GM06990 (cell line): ENCODE measurements around the gene TSACC.

ENCODE experiments used
- DNase-seq: peaks from one replicate; pipeline ENCODE4 v3.0.0-alpha.2; 2011; ENCODE audit not compliant: insufficient read length; ENCODE audit errors: extremely low read depth
- H3K27me3 ChIP-seq: replicated peaks from 2 replicates; pipeline ENCODE4 v1.6.0; 2011; ENCODE audit warnings: low read length; ENCODE audit not compliant: control insufficient read depth, insufficient read depth
- H3K36me3 ChIP-seq: 2 replicates; pipeline ENCODE4 v1.5.1; 2011; ENCODE audit warnings: low read length; ENCODE audit not compliant: control insufficient read depth, insufficient read depth
- H3K4me3 ChIP-seq: replicated peaks from 2 replicates; pipeline ENCODE4 v1.5.1; 2011; ENCODE audit warnings: low read depth, mild to moderate bottlenecking, control low read depth, low read length
- TF ChIP-seq, protein P1 (sequence below): IDR thresholded peaks from 2 replicates; pipeline ENCODE4 v1.5.1; 2011; ENCODE audit warnings: low read length, control low read depth, mild to moderate bottlenecking, inconsistent platforms; ENCODE audit not compliant: insufficient read depth, poor library complexity, severe bottlenecking

Gene TSACC

DNA sequence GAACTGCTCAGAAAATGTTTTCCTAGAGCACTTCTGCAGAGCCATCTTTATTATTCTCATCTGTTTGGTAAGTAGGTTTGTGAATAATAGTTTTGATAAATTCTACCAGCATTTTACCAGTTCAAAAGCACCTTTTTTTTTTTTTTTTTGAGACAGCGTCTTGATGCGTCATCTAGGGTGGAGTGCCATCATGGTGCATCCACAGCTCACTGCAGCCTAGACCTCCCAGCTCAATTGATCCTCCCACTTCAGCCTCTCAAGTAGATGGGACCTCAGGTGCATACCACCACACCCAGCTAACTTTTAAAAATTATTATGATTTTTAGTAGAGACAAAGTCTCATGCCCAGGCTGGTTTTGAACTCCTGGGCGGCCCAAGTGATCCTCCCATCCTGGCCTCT, 20.9 kb downstream of the TSACC start:
- TF ChIP-seq, protein P1, sequence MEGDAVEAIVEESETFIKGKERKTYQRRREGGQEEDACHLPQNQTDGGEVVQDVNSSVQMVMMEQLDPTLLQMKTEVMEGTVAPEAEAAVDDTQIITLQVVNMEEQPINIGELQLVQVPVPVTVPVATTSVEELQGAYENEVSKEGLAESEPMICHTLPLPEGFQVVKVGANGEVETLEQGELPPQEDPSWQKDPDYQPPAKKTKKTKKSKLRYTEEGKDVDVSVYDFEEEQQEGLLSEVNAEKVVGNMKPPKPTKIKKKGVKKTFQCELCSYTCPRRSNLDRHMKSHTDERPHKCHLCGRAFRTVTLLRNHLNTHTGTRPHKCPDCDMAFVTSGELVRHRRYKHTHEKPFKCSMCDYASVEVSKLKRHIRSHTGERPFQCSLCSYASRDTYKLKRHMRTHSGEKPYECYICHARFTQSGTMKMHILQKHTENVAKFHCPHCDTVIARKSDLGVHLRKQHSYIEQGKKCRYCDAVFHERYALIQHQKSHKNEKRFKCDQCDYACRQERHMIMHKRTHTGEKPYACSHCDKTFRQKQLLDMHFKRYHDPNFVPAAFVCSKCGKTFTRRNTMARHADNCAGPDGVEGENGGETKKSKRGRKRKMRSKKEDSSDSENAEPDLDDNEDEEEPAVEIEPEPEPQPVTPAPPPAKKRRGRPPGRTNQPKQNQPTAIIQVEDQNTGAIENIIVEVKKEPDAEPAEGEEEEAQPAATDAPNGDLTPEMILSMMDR = no peak
- no peak for DNase-seq
- no peak overlapping the region for H3K4me3 ChIP-seq
- no peaks in the 10 kb centered on the region for H3K36me3 ChIP-seq
- H3K27me3 ChIP-seq = no peaks in the 10 kb centered on the region; the same call in none of the 2 replicates

DNA sequence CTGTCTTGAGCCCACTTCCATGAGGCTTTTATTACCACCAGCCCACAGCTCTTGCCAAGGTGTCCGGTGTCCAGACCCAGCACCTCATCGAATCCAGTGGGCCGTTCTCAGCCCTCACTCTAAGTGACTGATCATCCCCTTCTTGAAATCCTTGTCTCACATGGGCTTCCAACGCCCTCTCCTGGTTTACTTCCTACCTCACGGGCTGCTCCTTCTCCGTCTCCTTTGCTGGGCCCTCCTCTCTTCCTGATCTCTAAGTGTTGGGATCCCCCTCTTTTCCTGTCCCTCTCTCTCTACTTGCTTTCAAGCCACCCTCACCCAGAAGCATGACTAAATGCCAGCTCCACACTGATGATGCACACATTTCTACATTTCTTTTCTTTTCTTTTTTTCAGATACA, 21.6 kb downstream of the TSACC start:
- DNase-seq = no peak
- Histone ChIP-seq H3K27me3 (no peaks in the 10 kb centered on the region; the same call in none of the 2 replicates), H3K4me3 (no peak overlapping the region), H3K36me3 (no peaks in the 10 kb centered on the region)
- TF ChIP-seq, protein P1 = peak; percentile 18

DNA sequence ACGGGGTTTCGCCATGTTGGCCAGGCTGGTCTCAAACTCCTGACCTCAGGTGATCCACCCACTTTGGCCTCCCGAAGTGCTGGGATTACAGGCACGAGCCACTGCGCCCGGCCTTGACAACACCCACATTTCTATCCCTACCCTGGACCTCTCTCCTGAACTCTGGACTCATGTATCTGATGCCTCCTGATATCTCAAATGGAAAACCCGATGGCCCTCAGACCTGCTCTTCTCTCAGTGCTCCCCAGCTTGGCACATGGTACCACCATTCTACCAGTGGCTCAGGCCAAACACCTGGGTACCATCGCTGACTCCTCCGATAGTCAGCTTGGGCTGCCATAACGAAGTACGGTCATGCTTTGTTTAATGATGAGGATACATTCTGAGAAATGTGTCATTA, 22.2 kb downstream of the TSACC start:
- TF ChIP-seq, protein P1 = no peak
- Histone ChIP-seq H3K4me3 (no peak overlapping the region), H3K27me3 (no peaks in the 10 kb centered on the region; the same call in none of the 2 replicates), H3K36me3 (no peaks in the 10 kb centered on the region)
- no peak for DNase-seq

DNA sequence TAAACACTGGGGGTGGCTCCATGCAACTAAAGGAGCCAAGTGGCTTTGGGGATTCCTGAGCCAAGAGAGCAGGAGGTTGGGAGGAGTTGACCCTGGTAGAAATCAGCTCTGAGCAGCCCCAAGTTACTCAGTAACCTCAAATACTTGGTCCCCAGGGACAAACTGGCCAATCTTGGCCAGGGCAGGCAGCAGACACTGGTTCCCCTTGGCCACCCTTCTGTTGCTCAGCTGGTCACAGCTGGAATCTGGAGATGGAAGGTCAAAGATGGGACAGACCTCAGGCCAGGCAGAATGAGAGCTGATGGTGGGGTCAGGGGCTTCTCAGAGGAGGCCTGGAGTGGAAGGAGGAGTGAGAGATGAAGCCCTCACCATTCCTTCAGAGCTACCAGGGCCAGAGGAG, 27.4 kb downstream of the TSACC start:
- no peaks in the 10 kb centered on the region for H3K36me3 ChIP-seq
- H3K27me3 ChIP-seq = no peaks in the 10 kb centered on the region; the same call in none of the 2 replicates
- TF ChIP-seq, protein P1 = no peak
- no peak for DNase-seq
- H3K4me3 ChIP-seq = no peak overlapping the region

DNA sequence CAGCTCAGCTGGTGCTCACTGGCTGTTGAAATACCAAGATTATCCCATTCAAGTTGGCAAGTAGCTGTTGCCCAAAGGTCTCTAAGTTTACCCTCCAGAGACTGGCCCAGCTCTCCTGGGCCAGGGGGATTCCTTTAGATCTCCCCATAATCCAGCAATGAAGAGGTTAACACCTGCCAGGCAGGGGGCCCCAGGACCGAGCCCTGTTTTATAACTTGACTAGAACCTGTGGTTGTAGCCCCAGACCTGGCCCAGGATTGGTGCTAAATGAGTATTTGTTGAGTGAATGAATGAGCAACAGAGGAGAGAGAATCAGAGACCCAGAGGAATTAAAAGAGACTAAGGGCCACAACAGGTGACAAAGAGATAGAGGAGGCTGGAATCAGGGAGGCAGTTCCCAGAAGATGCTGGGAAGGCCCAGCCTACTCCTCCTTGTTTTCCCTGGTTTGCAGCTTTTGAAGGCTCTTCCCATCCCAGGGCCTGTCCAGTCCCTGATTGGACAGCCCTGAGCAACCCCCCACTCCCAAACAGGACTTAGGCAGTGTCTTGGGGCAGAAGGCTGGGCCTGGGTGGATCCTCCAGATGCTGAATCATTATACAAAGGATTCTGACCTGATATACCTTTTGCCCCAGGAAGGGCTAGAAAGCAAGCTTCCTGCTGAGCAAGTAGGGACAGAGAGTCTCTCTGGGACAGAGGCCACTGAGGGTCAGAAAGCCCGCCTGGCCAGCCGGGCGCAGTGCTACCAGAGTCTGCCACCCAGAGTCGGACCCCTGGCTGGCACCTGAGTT, 28.2 kb downstream of the TSACC start:
- no peak overlapping the region for H3K4me3 ChIP-seq
- no peaks in the 10 kb centered on the region for H3K36me3 ChIP-seq
- DNase-seq = no peak
- no peaks in the 10 kb centered on the region; the same call in none of the 2 replicates for H3K27me3 ChIP-seq
- TF ChIP-seq, protein P1 = no peak
